HG03095 (cell line): ENCODE measurements around the gene EGLN1.

Experiments used
- ATAC-seq: cut with Tn5 transposase; IDR thresholded peaks from one replicate; pipeline ENCODE4 v1.9.1; 2021; ENCODE audit warnings: moderate library complexity; ENCODE audit not compliant: unreplicated experiment

Gene EGLN1

GRCh38 chr1:231401478-231401877 lies 20.6 kb downstream of the EGLN1 start:
- ATAC-seq, result no peak

DNA sequence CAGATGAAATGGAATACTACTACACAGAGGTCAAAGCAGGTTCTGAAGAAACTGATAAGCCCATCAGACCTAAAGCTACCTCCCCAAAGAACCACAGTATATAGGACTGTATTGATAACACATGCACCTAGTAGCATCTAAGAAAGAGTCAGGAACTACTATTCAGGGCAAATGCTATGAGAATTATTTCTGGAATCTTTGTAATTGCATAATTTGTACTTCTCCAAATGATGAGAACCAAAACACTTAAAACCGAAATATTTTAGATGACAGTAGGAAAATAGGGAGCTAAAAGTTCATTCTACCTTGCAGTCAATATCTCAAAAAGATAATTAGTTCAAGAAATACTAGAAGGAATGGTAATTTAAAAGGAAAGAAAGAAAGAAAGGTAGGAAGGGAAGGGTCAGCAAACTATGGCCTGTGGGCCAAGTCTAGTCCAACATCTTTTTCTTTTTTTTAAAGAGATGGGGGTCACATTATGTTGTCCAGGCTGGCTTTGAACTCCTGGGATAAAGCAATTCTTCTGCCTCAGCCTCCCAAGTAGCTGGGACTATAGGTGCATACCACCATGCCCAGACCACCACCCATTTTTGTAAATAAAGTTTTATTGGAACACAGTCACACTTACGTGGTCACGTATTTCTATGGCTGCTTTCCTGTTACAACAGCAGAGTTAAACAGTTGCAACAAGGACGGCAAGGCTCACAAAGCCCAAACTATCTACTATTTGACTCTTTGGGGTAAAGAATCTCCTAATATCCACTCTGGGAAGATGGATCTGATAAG lies 24.0 kb downstream of the EGLN1 start:
- no peak for ATAC-seq

DNA sequence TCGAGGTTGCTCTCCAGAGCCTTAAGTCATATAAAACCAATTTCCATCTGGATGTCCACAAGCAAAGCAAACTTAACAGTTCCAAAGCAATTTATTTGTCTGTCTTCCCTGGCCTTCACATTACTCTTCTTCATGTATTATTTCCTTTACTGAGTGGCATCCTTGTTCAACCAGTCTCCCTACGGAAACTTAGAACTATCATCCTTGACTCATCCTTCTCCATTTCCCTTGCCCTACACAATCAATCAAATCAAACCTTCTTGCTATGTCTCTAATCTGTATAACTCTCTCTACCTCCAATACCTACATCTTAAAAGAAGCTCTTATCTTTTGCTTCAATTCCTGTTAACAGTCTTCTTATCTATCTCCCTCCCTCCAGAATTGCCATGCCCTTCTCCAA lies 25.4 kb downstream of the EGLN1 start:
- no peak for ATAC-seq

- no peak for ATAC-seq
These were observed 26.1 kb downstream of the EGLN1 start for GRCh38 chr1:231395998-231396390.

GRCh38 chr1:231395076-231395997 lies 26.8 kb downstream of the EGLN1 start:
- ATAC-seq, result no peak

- no peak for ATAC-seq
These were observed 28.4 kb downstream of the EGLN1 start for GRCh38 chr1:231393668-231394067.

DNA sequence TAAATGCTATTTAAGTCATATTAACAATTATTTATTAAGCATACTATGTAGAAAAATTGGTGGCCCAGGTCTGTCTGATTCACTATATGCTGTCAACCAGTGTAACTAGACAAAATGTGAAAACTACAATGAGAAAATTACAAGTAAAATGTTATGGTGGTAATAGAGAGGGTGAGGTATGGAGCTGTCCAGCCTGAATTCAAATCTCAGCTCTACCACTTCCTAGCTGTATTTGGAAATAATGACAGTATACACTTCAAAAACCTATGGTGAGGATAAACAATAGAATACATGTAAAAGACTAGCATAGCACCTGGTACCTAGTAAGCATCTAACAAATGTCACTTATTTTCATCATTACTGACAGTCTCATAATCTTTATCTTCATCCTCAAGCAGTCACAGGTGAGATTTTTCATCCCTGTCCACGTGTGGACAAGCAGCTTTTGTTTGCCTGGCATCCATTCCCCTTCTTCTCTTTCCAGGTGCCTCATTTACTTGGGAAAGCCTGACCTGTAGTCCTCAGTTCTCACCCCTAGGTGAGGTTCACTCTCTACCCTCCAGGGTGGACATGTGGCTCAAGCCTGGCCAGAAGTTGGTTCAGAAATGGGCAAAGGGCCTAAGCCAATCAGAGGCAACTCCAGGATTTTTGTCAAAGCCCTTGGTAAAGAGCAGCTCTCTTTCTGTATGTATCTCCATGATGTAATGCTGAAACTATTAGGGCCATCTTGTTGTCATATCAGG lies 29.5 kb downstream of the EGLN1 start:
- ATAC-seq, result no peak

GRCh38 chr1:231390071-231390470 lies 32.0 kb downstream of the EGLN1 start:
- no peak for ATAC-seq

DNA sequence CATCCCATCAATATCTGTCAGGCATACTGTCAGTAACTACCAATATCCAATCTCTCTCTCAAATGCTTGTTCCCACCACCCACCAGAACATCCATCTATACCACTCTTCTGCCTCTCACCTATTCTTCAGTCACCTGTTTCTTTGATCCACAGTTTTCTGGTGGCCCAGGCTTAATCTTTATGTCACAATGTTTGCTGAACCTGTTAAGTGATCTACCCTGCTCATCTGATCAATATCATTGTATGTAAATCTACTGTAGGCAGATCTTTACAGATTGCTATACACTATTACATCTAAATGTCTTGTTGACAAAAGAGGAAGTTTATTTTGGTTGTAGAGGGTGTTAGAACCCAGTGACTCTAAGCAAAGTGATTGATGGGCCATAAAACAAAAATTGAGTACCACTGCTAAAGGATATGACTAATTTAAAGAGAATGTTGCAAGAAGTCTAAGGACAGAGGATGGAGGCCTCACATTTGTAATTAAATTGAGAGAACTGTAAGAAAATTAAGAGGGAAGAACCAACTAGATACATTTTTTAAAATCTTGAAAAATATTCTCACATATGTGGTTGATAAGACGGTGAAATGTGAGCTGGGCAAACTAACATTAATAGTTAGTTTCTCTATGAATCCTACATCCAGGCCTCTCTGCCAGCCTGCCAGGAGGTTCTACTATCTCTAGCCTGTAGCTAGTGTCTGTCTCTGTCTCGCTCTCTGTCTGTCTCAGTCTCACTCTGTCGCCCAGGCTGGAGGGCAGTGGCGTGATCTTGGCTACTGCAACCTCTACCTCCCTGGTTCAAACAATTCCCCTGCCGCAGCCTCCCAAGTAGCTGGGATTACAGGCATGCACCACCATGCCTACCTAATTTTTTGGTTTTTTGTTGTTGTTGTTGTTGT lies 34.1 kb downstream of the EGLN1 start:
- no peak for ATAC-seq

- ATAC-seq, result no peak
These were observed 35.6 kb downstream of the EGLN1 start for GRCh38 chr1:231386466-231386865.

DNA sequence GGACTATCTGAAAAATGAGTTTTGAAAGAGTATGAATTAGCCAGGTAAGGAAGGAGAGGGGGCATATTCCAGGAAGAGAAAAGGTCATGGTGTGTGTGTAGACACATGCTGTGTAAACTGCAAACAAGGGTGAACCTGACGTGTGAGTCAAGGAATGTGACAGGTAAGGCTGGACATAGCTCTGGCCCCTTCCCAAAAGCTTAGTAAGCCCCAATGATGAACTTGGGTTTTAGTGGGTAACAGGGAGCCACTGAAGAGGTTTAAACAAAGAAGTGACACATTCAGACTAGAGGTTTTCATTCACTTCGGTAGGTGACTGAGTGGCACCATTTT lies 36.7 kb downstream of the EGLN1 start:
- ATAC-seq, result no peak

DNA sequence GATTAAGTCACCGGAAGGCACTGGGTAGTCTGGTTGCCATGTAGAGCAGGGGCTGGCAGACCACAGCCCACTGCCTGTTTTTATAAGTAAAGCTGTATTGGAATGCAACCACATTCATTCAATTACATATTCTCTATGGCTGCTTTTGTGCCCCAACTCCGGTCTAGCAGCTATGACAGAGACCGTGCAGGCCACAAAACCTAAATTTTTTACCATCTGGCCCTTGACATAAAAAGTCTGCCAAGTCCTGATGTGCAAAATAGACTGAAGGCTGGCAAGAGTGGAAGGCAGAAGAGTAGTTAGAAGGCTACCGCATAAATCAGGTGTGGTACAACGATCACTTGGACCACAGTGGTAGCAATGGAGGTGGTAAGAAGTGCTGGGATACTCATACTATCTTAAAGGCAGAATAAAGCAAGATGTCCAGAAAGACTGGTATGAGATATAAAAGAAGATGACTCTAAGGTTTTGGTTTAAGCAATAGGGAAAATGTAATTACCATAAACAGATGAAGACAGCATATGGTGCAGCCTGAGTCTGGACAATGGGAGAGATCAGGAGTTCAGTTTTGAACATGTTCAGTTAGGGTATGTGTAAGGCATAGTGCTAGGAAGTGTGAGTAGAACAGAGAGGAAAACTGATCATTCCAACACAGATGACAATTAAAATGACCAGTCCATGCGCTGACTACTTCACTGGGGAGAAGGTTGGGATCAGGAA lies 37.2 kb downstream of the EGLN1 start:
- no peak for ATAC-seq

GRCh38 chr1:231383159-231383860 lies 38.8 kb downstream of the EGLN1 start:
- ATAC-seq, result no peak

DNA sequence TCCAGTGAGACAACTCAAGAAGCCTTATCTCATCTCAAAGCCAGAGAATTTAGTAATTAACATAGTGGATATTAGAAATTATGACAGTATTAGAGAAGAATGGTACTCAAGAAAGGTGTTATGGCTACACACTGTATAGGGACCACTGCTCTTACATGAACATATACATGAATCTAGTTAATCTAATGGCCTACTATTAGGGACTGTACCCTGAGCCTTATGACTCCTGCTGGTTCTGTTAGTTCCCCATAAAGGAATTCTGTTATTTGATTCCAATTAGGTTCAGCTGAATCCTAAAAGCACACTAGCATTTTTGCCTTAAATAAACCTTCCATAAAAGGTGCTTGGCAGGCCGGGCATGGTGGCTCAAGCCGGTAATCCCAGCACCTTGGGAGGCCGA lies 39.7 kb downstream of the EGLN1 start:
- ATAC-seq, result no peak

DNA sequence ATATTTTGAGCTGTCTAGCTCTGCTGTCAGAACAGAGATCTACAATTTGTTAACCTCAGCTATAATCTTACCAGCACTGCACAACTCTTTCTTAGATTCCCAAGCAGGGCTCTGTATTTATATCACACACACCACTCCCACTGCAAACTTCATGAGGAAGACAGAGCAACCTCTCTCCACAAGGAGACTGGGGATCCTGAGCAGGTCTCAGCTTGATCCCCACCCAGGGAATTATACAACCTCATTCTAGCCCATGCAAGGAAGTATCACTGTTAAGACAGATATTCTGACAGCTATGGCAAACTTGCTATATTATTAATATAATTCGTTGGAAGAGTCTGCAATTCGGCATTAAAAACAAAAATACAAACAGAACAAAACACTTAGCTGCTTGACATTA lies 40.4 kb downstream of the EGLN1 start:
- no peak for ATAC-seq

- ATAC-seq, result peak; percentile 63
These were observed 45.1 kb downstream of the EGLN1 start for GRCh38 chr1:231376875-231377549.

DNA sequence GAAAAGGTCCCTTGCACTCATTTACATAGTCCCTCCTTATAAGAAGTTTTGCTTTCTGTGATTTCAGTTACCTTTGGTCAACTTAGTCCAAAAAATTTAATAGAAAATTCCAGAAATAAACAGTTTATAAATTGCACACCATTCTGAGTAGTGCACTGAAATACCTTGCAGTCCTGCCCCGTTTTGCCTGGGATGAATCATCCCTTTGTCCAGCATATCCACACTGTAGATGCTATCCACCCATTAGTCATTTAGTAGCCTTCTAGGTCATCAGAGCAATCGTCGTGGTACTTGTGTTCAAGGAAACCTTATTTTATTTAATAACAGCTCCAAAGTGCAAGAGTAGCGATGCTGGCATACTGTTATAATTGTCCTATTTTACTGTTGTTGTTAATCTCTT lies 46.0 kb downstream of the EGLN1 start:
- ATAC-seq, result no peak

- ATAC-seq, result no peak
These were observed 47.7 kb downstream of the EGLN1 start for GRCh38 chr1:231374394-231374793.

DNA sequence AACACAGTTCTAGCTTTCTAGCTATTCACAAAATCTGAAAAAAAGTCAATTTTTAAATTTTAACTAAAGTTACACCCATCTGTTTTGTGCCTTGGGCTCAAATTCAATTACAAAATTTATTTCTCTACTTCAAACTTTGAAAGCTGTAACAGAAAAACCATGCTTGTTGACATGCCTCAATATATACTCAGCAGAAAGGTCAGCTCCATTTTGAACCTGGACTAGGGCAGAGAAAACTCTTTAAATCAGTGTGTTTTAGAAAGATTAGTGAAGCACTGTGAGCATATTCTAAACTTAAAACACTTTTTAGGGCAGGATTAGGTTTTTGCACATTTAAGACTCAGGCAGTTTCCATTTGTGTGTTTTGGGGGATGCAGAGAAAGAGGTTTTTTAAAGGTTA lies 49.6 kb downstream of the EGLN1 start:
- no peak for ATAC-seq
